Measurements from ENCODE around the gene NKTR.
A peak's percentile ranks its signal among the peaks of the same experiment; 100 is the strongest.

NKTR gene

DNA sequence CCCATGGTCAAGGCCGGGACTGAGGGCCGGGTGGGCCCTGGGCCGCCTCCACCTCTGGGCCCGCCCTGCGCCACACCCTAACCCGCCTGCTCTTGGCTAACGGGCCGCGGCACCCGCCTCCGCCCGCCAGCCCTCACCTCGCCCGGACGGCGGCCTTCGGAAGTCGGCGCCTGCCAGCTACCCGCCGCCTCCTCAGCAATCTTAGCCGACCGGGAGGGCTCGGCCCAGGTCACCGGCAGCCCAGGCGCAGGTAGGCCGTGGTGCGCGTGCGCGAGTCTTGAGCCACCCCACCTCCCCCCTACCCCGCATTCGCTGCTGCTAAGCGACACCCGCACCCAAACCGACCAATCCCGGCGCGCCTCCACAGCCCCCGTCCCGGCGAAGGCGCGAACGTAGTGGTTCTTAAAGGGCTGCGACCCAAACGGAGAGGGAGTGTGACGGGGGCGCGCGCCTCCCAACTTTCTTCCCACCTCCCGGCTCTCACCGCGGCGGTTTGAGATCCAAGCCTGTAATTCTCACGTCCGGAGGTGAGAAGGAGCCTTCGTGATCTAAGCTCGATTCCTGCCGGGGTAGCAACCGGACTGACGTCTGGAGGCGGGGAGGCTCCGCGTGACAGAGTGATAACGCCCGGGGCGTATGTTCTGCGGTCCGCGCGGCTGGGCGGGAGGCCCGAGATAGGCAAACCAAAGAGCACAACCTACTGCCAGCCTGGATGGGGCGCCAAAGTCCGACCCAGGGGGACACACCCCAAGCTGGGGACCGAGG is 18.6 kb upstream of the NKTR start, which contains the start of gene SEC22C (continued):
- TF ChIP-seq, protein P1, sequence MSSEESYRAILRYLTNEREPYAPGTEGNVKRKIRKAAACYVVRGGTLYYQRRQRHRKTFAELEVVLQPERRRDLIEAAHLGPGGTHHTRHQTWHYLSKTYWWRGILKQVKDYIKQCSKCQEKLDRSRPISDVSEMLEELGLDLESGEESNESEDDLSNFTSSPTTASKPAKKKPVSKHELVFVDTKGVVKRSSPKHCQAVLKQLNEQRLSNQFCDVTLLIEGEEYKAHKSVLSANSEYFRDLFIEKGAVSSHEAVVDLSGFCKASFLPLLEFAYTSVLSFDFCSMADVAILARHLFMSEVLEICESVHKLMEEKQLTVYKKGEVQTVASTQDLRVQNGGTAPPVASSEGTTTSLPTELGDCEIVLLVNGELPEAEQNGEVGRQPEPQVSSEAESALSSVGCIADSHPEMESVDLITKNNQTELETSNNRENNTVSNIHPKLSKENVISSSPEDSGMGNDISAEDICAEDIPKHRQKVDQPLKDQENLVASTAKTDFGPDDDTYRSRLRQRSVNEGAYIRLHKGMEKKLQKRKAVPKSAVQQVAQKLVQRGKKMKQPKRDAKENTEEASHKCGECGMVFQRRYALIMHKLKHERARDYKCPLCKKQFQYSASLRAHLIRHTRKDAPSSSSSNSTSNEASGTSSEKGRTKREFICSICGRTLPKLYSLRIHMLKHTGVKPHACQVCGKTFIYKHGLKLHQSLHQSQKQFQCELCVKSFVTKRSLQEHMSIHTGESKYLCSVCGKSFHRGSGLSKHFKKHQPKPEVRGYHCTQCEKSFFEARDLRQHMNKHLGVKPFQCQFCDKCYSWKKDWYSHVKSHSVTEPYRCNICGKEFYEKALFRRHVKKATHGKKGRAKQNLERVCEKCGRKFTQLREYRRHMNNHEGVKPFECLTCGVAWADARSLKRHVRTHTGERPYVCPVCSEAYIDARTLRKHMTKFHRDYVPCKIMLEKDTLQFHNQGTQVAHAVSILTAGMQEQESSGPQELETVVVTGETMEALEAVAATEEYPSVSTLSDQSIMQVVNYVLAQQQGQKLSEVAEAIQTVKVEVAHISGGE (tag by site-specific recombination; conservative IDR thresholded peaks at IDR 0.05; ENCODE audit: low read depth), result 0 out of 2 replicates have a peak, but pooled peaks have one; percentile 28
- TF ChIP-seq ZBTB1 (tag by site-specific recombination; IDR thresholded peaks at IDR 0.05) (0 out of 2 replicates have a peak, but pooled peaks have one; percentile 58), EGR2 (tag by site-specific recombination; IDR thresholded peaks at IDR 0.05; ENCODE audit: low read depth) (peak; percentile 88), ZNF530 (tag by site-specific recombination; IDR thresholded peaks at IDR 0.05; ENCODE audit: low read depth) (no peak), ZNF560 (tag by site-specific recombination; IDR thresholded peaks at IDR 0.05; ENCODE audit: borderline replicate concordance) (no peak), SP2 (tag by site-specific recombination; IDR thresholded peaks at IDR 0.05) (peak; percentile 87), ZNF292 (tag by site-specific recombination; IDR thresholded peaks at IDR 0.05; ENCODE audit: borderline replicate concordance, low read depth) (no peak), KLF8 (tag by site-specific recombination; IDR thresholded peaks at IDR 0.05) (peak; percentile 80), ZBTB48 (tag by site-specific recombination; IDR thresholded peaks at IDR 0.05) (no peak), ZNF843 (tag by site-specific recombination; IDR thresholded peaks at IDR 0.05) (no peak), ZNF521 (tag by site-specific recombination; IDR thresholded peaks at IDR 0.05) (no peak), KLF7 (tag by site-specific recombination; IDR thresholded peaks at IDR 0.05; ENCODE audit: borderline replicate concordance) (peak; percentile 49), ZNF19 (tag by site-specific recombination; IDR thresholded peaks at IDR 0.05; ENCODE audit: low read depth) (no peak), ZNF24 (tag by site-specific recombination; IDR thresholded peaks at IDR 0.05) (0 out of 2 replicates have a peak, but pooled peaks have one; percentile 43)
- TF ChIP-seq, protein P2, sequence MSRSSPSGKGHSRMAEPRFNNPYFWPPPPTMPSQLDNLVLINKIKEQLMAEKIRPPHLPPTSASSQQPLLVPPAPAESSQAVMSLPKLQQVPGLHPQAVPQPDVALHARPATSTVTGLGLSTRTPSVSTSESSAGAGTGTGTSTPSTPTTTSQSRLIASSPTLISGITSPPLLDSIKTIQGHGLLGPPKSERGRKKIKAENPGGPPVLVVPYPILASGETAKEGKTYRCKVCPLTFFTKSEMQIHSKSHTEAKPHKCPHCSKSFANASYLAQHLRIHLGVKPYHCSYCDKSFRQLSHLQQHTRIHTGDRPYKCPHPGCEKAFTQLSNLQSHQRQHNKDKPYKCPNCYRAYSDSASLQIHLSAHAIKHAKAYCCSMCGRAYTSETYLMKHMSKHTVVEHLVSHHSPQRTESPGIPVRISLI (tag by site-specific recombination; IDR thresholded peaks at IDR 0.05), result no peak
- TF ChIP-seq, protein P3, sequence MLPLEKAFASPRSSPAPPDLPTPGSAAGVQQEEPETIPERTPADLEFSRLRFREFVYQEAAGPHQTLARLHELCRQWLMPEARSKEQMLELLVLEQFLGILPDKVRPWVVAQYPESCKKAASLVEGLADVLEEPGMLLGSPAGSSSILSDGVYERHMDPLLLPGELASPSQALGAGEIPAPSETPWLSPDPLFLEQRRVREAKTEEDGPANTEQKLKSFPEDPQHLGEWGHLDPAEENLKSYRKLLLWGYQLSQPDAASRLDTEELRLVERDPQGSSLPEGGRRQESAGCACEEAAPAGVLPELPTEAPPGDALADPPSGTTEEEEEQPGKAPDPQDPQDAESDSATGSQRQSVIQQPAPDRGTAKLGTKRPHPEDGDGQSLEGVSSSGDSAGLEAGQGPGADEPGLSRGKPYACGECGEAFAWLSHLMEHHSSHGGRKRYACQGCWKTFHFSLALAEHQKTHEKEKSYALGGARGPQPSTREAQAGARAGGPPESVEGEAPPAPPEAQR (tag by site-specific recombination; IDR thresholded peaks at IDR 0.05), result no peak

DNA sequence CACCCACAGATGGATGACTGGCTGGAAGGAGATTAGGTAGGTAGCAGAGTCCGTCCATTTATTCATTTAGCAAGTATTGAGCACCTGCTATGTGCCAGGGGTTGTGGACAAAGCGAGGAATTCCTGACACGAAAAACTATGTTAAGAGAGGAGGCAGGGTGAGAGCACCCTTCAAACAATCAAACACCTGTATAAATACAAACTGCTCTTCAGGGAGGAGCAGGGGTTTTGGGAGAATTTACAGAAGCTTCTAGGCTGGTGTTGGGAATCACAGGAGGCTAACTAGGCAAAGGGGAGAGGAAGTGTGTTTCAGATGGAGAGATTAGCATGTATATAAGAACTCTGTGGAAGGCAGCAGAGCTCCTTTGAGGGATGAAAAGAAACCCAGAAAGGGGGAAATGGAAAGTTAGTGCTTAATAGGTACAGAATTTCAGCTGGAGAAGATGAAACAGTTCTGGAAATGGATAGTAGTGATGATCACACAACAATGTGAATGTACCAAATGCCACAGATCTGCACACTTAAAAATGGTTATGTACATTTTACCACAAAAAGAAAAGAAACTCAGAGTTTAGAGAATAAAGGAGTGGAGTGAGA is 17.9 kb upstream of the NKTR start:
- Histone ChIP-seq H3K4me3 (ENCODE audit: low read depth, low read length) (peak overlapping the region; percentile 86), H3K36me3 (ENCODE audit: control insufficient read depth in 2 of 2, insufficient read depth in 1 of 2, low read length in 2 of 2) (peaks cover 0 to 18% of the 10 kb centered on the region in 2 experiments; a peak in 2 of 3 replicates), H3K4me1 (ENCODE audit: control insufficient read depth, insufficient read depth, low read length) (0 out of 2 replicates have a peak, but pooled peaks cover 2% of the 10 kb centered on the region), H3K27ac (ENCODE audit: extremely low read depth, low read depth, low read length) (peak overlapping the region; percentile 62), H3K9me3 (ENCODE audit: control insufficient read depth, insufficient read depth, low read depth, low read length) (no peaks in the 10 kb centered on the region)
- ChIA-PET CTCF (interaction anchor here (0.6 to 1.6 kb wide), 6 partner anchors 10 to 171 kb away, joined by 3 to 8 read pairs (median 4); no protein-coding TSS in a partner anchor), POLR2A (interaction anchor here (0.7 to 3.7 kb wide), 5 partner anchors 8 to 71 kb away, joined by 3 to 38 read pairs (median 4); partner anchors contain the start of genes NKTR, SS18L2 and ZBTB47)
- TF ChIP-seq REPIN1 (tag by site-specific recombination; IDR thresholded peaks at IDR 0.05; ENCODE audit: low read depth) (no peak), ZNF37A (tag by site-specific recombination; IDR thresholded peaks at IDR 0.05) (no peak), ZXDB (tag by site-specific recombination; IDR thresholded peaks at IDR 0.05) (no peak), ZNF23 (tag by site-specific recombination; IDR thresholded peaks at IDR 0.05; ENCODE audit: borderline replicate concordance) (no peak), ZNF416 (tag by site-specific recombination; IDR thresholded peaks at IDR 0.05) (no peak), ZNF132 (tag by site-specific recombination; IDR thresholded peaks at IDR 0.05; ENCODE audit: borderline replicate concordance) (no peak), KLF7 (tag by site-specific recombination; IDR thresholded peaks at IDR 0.05; ENCODE audit: borderline replicate concordance) (no peak), ZFP3 (tag by site-specific recombination; IDR thresholded peaks at IDR 0.05; ENCODE audit: low read depth) (no peak), ZNF664 (tag by site-specific recombination; IDR thresholded peaks at IDR 0.05) (peak; percentile 65; the same call in 1 of the 2 replicates), ZBTB7A (tag by site-specific recombination; IDR thresholded peaks at IDR 0.05; ENCODE audit: low read depth) (no peak), PRDM1 (tag by site-specific recombination; IDR thresholded peaks at IDR 0.05) (0 out of 2 replicates have a peak, but pooled peaks have one; percentile 15), WT1 (tag by site-specific recombination; IDR thresholded peaks at IDR 0.05) (no peak)
- TF ChIP-seq, protein P4, sequence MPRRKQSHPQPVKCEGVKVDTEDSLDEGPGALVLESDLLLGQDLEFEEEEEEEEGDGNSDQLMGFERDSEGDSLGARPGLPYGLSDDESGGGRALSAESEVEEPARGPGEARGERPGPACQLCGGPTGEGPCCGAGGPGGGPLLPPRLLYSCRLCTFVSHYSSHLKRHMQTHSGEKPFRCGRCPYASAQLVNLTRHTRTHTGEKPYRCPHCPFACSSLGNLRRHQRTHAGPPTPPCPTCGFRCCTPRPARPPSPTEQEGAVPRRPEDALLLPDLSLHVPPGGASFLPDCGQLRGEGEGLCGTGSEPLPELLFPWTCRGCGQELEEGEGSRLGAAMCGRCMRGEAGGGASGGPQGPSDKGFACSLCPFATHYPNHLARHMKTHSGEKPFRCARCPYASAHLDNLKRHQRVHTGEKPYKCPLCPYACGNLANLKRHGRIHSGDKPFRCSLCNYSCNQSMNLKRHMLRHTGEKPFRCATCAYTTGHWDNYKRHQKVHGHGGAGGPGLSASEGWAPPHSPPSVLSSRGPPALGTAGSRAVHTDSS (tag by site-specific recombination; IDR thresholded peaks at IDR 0.05), result no peak
